GM12801 (cell line): ENCODE measurements around the gene FMO5.

ENCODE experiments used
- TF ChIP-seq, protein P1 (sequence below): IDR thresholded peaks from one replicate; pipeline ENCODE4 v1.5.1; 2011; ENCODE audit warnings: control low read depth; ENCODE audit not compliant: insufficient read length; ENCODE audit errors: extremely low read depth

The FMO5 gene

DNA sequence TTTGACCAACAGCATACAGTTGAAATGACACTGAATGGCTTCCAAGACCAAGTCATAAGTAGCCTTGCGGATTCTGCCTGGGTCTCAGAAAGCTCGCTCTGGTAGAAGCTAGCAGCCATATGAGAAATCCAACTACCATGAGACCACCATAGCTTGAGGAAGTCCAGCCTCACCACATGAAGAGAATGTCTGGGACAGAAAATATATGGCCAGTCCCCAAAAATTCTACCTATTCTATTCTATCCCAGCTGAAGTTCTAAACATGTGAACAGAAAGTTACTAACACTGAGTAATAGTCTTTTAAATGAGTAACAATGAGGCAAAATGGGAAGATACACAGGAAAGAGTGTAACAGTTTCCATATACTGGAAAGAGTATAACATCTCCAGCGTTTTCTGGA, 9.0 kb downstream of the FMO5 start:
- TF ChIP-seq, protein P1, sequence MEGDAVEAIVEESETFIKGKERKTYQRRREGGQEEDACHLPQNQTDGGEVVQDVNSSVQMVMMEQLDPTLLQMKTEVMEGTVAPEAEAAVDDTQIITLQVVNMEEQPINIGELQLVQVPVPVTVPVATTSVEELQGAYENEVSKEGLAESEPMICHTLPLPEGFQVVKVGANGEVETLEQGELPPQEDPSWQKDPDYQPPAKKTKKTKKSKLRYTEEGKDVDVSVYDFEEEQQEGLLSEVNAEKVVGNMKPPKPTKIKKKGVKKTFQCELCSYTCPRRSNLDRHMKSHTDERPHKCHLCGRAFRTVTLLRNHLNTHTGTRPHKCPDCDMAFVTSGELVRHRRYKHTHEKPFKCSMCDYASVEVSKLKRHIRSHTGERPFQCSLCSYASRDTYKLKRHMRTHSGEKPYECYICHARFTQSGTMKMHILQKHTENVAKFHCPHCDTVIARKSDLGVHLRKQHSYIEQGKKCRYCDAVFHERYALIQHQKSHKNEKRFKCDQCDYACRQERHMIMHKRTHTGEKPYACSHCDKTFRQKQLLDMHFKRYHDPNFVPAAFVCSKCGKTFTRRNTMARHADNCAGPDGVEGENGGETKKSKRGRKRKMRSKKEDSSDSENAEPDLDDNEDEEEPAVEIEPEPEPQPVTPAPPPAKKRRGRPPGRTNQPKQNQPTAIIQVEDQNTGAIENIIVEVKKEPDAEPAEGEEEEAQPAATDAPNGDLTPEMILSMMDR, result no peak

DNA sequence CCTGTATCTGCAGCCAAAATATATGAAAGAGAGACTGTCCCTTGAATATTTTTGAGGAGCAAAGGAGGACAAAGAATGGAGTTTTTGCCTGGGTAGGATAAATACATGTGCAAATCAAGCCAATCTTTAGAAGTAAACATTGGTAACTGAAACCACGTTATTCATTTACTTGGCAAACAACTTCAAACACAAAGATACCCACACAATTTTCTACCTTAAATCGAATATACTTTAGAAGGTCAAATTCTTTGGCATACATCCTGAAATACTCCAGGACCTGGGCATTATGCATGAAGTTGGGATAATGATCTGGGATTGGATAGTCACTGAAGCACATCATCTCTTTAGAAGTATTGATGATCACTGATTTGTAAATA, 9.6 kb downstream of the FMO5 start:
- TF ChIP-seq, protein P1, result no peak

DNA sequence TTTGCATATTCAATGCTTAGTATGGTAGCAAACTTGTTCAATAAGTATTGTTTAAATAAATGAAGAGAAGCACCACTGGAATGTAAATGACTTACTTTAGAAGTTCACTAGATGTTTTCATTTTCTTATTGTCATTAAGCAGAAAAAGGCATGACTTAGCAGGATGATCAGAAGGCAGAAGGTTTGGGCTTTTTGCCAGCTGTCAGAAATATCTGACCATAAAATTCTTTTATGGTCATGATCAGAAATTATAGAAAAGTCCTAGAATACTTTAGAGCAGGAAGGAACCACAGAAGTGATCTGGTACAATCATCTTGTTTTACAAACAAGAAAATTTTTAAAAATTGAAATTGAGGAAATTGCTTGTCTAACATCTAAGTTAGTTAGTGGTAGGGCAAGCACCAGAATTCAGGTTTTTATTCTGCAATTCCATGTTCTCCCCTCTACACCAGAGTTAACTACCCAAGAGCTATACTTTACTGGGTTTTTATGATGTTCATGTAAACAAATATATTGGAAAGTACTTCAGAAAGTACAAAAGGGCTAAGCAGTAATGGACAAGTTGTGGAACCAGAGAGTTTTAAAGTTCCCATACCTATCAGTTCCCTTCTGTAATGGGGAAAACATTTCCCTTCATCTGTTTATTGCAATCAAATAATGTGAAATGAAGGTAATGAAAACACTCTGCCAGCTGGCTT, 10.1 kb downstream of the FMO5 start:
- TF ChIP-seq, protein P1, result no peak

DNA sequence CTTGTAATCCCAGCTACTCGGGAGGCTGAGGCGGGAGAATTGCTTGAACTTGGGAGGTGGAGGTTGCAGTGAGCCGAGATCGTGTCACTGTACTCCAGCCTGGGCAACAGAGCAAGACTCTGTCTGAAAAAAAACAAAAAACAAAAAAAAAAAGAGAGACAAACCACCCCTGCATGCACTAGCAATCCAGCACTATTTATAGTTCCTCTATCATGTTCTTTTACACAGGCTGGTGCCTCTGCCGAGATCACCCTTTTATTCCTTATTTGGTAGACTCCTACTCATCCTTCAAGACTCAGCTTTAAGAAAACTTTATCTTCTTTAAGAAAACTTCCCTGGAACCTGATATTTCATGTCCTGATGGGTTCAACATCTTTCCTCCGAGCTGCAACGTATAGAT, 10.8 kb downstream of the FMO5 start:
- TF ChIP-seq, protein P1, result no peak

DNA sequence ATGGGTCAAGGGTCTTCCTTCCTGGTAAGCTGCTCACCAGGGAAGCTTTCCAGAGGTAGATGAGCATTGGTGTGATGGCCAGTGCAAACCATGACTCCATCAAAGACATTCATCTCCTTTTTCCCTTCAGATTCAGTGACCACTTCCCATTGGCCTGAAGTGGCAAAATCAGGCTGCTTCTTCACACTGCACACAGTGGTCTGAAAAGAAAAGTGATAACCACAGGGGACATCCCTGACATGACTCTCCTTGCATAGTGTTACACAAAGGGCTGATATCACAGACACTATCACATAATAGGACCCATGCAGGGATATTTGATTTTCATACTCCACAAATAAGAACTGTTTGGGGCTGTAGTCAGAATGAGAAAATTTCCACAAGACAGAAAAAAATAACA, 11.9 kb downstream of the FMO5 start:
- TF ChIP-seq, protein P1, result no peak

DNA sequence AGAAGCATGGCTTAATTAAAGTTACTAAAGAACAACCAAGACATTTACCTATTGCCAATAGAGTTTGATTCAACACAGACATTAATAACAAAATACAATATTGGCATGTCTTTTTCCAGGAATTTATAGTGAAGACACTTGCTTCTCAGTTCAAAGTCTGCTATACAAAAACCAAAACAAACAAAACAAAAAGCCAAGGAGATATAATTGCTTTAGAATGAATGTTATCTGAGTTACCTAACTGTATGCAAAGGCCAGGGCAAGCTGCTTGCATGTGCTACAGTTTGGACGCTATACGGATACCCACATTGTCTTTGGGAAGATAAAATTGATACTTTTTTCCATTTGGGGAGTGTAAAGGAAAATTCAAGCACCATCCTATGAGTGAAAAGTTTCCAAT, 13.6 kb downstream of the FMO5 start:
- TF ChIP-seq, protein P1, result no peak

DNA sequence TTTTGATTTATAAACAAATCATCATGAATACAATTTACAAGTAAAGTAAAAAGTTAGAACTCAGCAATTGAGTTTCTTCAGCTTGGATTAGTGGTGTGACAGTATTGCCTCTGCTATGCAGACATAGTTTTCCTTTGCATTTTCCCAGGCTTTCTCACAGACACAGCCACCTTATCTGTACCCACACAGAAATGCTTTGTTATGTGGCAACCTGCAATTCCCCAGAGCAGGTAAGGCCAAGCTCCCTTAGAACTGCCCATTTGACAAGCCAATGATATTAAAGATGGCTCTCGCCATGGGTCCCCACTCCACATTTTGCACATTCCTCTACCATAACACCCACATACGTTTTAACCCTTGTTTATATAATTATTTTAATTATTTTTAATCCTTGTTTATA, 14.2 kb downstream of the FMO5 start:
- TF ChIP-seq, protein P1, result no peak
